K562 (cell line): ENCODE data around the gene SPEF1. TPM values are rescaled to one million over a fixed set of nuclear protein-coding genes. Genes with fewer than 3 reads are reported as not detected.

Experiments used
- ATF3 ChIP-seq, 2 experiments: fragments of 450-650 bp in 1 of 2; sonication (generic) in 1 of 2; formaldehyde crosslinking in 1 of 2; IDR thresholded peaks in 1 of 2; conservative IDR thresholded peaks in 1 of 2; 2 replicates each; pipeline versions ENCODE4 v1.6.1 to v1.8.1; 2016 to 2023; ENCODE audit warnings: mild to moderate bottlenecking in 2 of 2, moderate library complexity in 2 of 2, inconsistent platforms in 1 of 2, missing genetic modification reagents in 1 of 2
- CBX1 ChIP-seq: sonication (generic); IDR thresholded peaks from 2 replicates; pipeline ENCODE4 v1.6.1; 2016; ENCODE audit warnings: antibody characterized with exemption, low read depth, mild to moderate bottlenecking
- CBX5 ChIP-seq: IDR thresholded peaks from 2 replicates; pipeline ENCODE4 v1.6.1; 2014; ENCODE audit warnings: low read depth, borderline replicate concordance
- CLOCK ChIP-seq: fragments of 250-450 bp; sonication (Bioruptor Pico); IDR thresholded peaks from 2 replicates; pipeline ENCODE4 v1.4.0; 2020; ENCODE audit warnings: mild to moderate bottlenecking, moderate library complexity, borderline replicate concordance
- FOXM1 ChIP-seq, 2 experiments: fragments of 450-650 bp in 1 of 2; sonication (generic) in 1 of 2; formaldehyde crosslinking in 1 of 2; IDR thresholded peaks; 2 replicates each; pipeline versions ENCODE4 v1.6.1 to v1.9.0; 2017 to 2022; ENCODE audit warnings: low read depth in 2 of 2, mild to moderate bottlenecking in 2 of 2, missing genetic modification reagents in 1 of 2, moderate library complexity in 1 of 2
- GATAD2B ChIP-seq: fragments of 450-650 bp; IDR thresholded peaks from 2 replicates; pipeline ENCODE4 v1.6.1; 2017; ENCODE audit warnings: mild to moderate bottlenecking, borderline replicate concordance
- HDAC2 ChIP-seq: fragments of 450-650 bp; IDR thresholded peaks from 2 replicates; pipeline ENCODE4 v1.6.1; 2016; ENCODE audit warnings: mild to moderate bottlenecking
- KDM4B ChIP-seq, 2 experiments: fragments of 450-650 bp in 1 of 2; sonication (generic) in 1 of 2; IDR thresholded peaks; 2 replicates each; pipeline ENCODE4 v1.6.1; 2016 to 2017; ENCODE audit warnings: borderline replicate concordance in 2 of 2, antibody characterized with exemption in 1 of 2, low read depth in 1 of 2, mild to moderate bottlenecking in 1 of 2
- MLX ChIP-seq, 2 experiments: fragments of 450-650 bp in 1 of 2; sonication (generic) in 1 of 2; formaldehyde crosslinking; conservative IDR thresholded peaks; 2 replicates each; pipeline versions ENCODE4 v1.4.0 to v1.8.1; 2020 to 2022; ENCODE audit warnings: mild to moderate bottlenecking in 1 of 2, missing genetic modification reagents in 1 of 2
- RBM22 ChIP-seq: fragments of 200-400 bp; formaldehyde crosslinking; IDR thresholded peaks from 2 replicates; pipeline ENCODE4 v1.6.1; 2018; ENCODE audit warnings: low read length, low read depth; ENCODE audit not compliant: poor library complexity, severe bottlenecking
- RFX1 ChIP-seq: fragments of 450-650 bp; IDR thresholded peaks from 2 replicates; pipeline ENCODE4 v1.6.1; 2016; ENCODE audit warnings: mild to moderate bottlenecking, moderate library complexity
- STAT5A ChIP-seq: IDR thresholded peaks from 2 replicates; pipeline ENCODE4 v1.6.1; 2012; ENCODE audit warnings: low read length, inconsistent platforms, borderline replicate concordance
- USF1 ChIP-seq: sonication (generic); formaldehyde crosslinking; IDR thresholded peaks from 2 replicates; pipeline ENCODE4 v1.9.0; 2022; ENCODE audit warnings: mild to moderate bottlenecking, missing genetic modification reagents
- WHSC1 ChIP-seq: IDR thresholded peaks from one replicate; pipeline ENCODE4 v1.6.1; 2012; ENCODE audit warnings: low read length, control low read depth, inconsistent platforms
- ZNF41 ChIP-seq: fragments of 250-450 bp; sonication (Bioruptor Pico); conservative IDR thresholded peaks from 2 replicates; pipeline ENCODE4 v1.4.0; 2020; ENCODE audit warnings: mild to moderate bottlenecking
- ZNF589 ChIP-seq: fragments of 200-800 bp; sonication (Bioruptor generic); IDR thresholded peaks from 2 replicates; pipeline ENCODE4 v1.6.1; 2016; ENCODE audit warnings: low read depth, missing genetic modification characterization, missing compliant biosample characterization
- polyA plus RNA-seq, 8 experiments: library from polyadenylated mRNA; depleted of rRNA in 4 of 8; stranded (reverse) in 5 of 8; unstranded in 3 of 8; fragments of >200 nt; fragmentation: Nextera tagmentation in 2 of 8; fragmentation: Illumina TruSeq in 1 of 8; extraction: Ambion mirVana in 2 of 8; extraction: Trizol in 1 of 8; gene quantifications; 2 replicates each; pipeline versions ENCODE4 v1.2.1 to v1.2.3, GENCODE V29; 2011 to 2014; ENCODE audit warnings: inconsistent platforms in 1 of 8, missing spikeins in 1 of 8
- total RNA-seq, 7 experiments: library from RNA; depleted of rRNA in 6 of 7; stranded (reverse); fragments of >200 nt in 6 of 7; fragmentation: Illumina TruSeq in 2 of 7; extraction: Trizol in 2 of 7; gene quantifications; 2 replicates each; pipeline versions ENCODE4 v1.2.1 to v1.2.3, GENCODE V29; 2011 to 2021; ENCODE audit warnings: low replicate concordance in 1 of 7
- TF ChIP-seq, protein P1 (sequence below): sonication (generic); formaldehyde crosslinking; IDR thresholded peaks from 2 replicates; pipeline ENCODE4 v1.8.1; 2022; ENCODE audit warnings: missing genetic modification reagents
- TF ChIP-seq, protein P2 (sequence below), 2 experiments: IDR thresholded peaks; 2 replicates each; pipeline ENCODE4 v1.6.1; 2011; ENCODE audit warnings: borderline replicate concordance in 1 of 2, control low read depth in 1 of 2, low read depth in 1 of 2, low read length in 1 of 2, mild to moderate bottlenecking in 1 of 2, mixed read lengths in 1 of 2, moderate library complexity in 1 of 2; ENCODE audit not compliant: insufficient read depth in 1 of 2, insufficient read length in 1 of 2, poor library complexity in 1 of 2, severe bottlenecking in 1 of 2; ENCODE audit errors: extremely low read depth in 1 of 2

SPEF1 gene
- total and polyA plus RNA-seq, 9 of the 15 experiments (the other 6 are each of a cell fraction or from before 2014, with no cell fraction given) = not detected

- TF ChIP-seq ZNF41 (no peak), MLX (CRISPR knock-in tag; conservative IDR thresholded peaks at IDR 0.05) (no peak), USF1 (no peak), HDAC2 (peak; percentile 78; the same call in 1 of the 2 replicates), RFX1 (peak; percentile 94), CLOCK (CRISPR knock-in tag) (no peak), ATF3 (IDR thresholded peaks at IDR 0.05) (no peak), ATF3 (CRISPR knock-in tag; conservative IDR thresholded peaks at IDR 0.05) (no peak), GATAD2B (no peak), CBX1 (no peak), RBM22 (peak; percentile 90), FOXM1 (IDR thresholded peaks at IDR 0.05; ENCODE audit: low read depth) (no peak), FOXM1 (CRISPR knock-in tag; IDR thresholded peaks at IDR 0.05; ENCODE audit: low read depth) (no peak), STAT5A (no peak), ZNF589 (CRISPR knock-in tag) (no peak), CBX5 (no peak), WHSC1 (no peak), KDM4B (IDR thresholded peaks at IDR 0.05; ENCODE audit: borderline replicate concordance in 2 of 2, low read depth in 1 of 2) (no peak)
- TF ChIP-seq, protein P1, sequence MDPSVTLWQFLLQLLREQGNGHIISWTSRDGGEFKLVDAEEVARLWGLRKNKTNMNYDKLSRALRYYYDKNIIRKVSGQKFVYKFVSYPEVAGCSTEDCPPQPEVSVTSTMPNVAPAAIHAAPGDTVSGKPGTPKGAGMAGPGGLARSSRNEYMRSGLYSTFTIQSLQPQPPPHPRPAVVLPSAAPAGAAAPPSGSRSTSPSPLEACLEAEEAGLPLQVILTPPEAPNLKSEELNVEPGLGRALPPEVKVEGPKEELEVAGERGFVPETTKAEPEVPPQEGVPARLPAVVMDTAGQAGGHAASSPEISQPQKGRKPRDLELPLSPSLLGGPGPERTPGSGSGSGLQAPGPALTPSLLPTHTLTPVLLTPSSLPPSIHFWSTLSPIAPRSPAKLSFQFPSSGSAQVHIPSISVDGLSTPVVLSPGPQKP (CRISPR knock-in tag) = no peak
- TF ChIP-seq, protein P2, sequence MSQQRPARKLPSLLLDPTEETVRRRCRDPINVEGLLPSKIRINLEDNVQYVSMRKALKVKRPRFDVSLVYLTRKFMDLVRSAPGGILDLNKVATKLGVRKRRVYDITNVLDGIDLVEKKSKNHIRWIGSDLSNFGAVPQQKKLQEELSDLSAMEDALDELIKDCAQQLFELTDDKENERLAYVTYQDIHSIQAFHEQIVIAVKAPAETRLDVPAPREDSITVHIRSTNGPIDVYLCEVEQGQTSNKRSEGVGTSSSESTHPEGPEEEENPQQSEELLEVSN (IDR thresholded peaks at IDR 0.05; ENCODE audit: borderline replicate concordance in 1 of 2, extremely low read depth in 1 of 2, insufficient read depth in 1 of 2, insufficient read length in 1 of 2, low read depth in 1 of 2, low read length in 1 of 2, poor library complexity in 1 of 2, severe bottlenecking in 1 of 2) = no peak
Observed at GRCh38 chr20:3768342-3769130, 12.7 kb downstream of the SPEF1 start (continued).
